Measurements from ENCODE around the gene SLFN11. TPM values are rescaled to one million over a fixed set of nuclear protein-coding genes. Genes with fewer than 3 reads are reported as not detected.
"Not testable (repeated sequence)": the region's sequence is repeated elsewhere in the genome, so short reads cannot be mapped to it uniquely, and the experiment has no call there.

Gene SLFN11
- 37.2 and 54.4 TPM in 2 replicates for total RNA-seq (2014; rRNA removed; shearing (Covaris generic))

GRCh38 chr17:35373534-35373983, at the start of gene SLFN11:
Gene SLFN11, minus strand, starts transcription at chr17:35373621. Its CDS starts 9,814 bp downstream, at chr17:35363807.
- peak; percentile 89 for DNase-seq (ENCODE audit: low spot score)

GRCh38 chr17:35421069-35421468, 47.6 kb upstream of the SLFN11 start:
- not testable (repeated sequence) for DNase-seq (ENCODE audit: low spot score)

GRCh38 chr17:35416659-35417058, 43.2 kb upstream of the SLFN11 start:
- DNase-seq (ENCODE audit: low spot score), result no peak

GRCh38 chr17:35414707-35415106, 41.3 kb upstream of the SLFN11 start:
- not testable (repeated sequence) for DNase-seq (ENCODE audit: low spot score)

GRCh38 chr17:35414247-35414646, 40.8 kb upstream of the SLFN11 start:
- no peak for DNase-seq (ENCODE audit: low spot score)

- DNase-seq (ENCODE audit: low spot score), result no peak
Observed at GRCh38 chr17:35407531-35407930, 34.1 kb upstream of the SLFN11 start.

GRCh38 chr17:35406568-35406967, 33.1 kb upstream of the SLFN11 start:
- DNase-seq (ENCODE audit: low spot score), result no peak

GRCh38 chr17:35404360-35404759, 30.9 kb upstream of the SLFN11 start:
- no peak for DNase-seq (ENCODE audit: low spot score)

- DNase-seq (ENCODE audit: low spot score), result not testable (repeated sequence)
Observed at GRCh38 chr17:35393783-35394182, 20.4 kb upstream of the SLFN11 start.

- DNase-seq (ENCODE audit: low spot score), result no peak
Observed at GRCh38 chr17:35390663-35391062, 17.2 kb upstream of the SLFN11 start.

- DNase-seq (ENCODE audit: low spot score), result no peak
Observed at GRCh38 chr17:35390156-35390555, 16.7 kb upstream of the SLFN11 start.

GRCh38 chr17:35387496-35387895, 14.1 kb upstream of the SLFN11 start:
- no peak for DNase-seq (ENCODE audit: low spot score)

GRCh38 chr17:35377706-35378105, 4.3 kb upstream of the SLFN11 start:
- DNase-seq (ENCODE audit: low spot score), result no peak

- DNase-seq (ENCODE audit: low spot score), result no peak
Observed at GRCh38 chr17:35377068-35377467, 3.6 kb upstream of the SLFN11 start.

GRCh38 chr17:35376245-35376644, 2.8 kb upstream of the SLFN11 start:
- no peak for DNase-seq (ENCODE audit: low spot score)

- no peak for DNase-seq (ENCODE audit: low spot score)
Observed at GRCh38 chr17:35374766-35375344, 1.4 kb upstream of the SLFN11 start.

GRCh38 chr17:35373984-35374765, 754 bp upstream of the SLFN11 start:
- peak; percentile 41 for DNase-seq (ENCODE audit: low spot score)

- DNase-seq (ENCODE audit: low spot score), result peak; percentile 16
Observed at GRCh38 chr17:35372846-35373533, 431 bp downstream of the SLFN11 start.

GRCh38 chr17:35371934-35372333, 1.5 kb downstream of the SLFN11 start:
- DNase-seq (ENCODE audit: low spot score), result no peak

- DNase-seq (ENCODE audit: low spot score), result no peak
Observed at GRCh38 chr17:35368081-35368830, 5.2 kb downstream of the SLFN11 start.

- DNase-seq (ENCODE audit: low spot score), result no peak
Observed at GRCh38 chr17:35361027-35361426, 12.4 kb downstream of the SLFN11 start.

GRCh38 chr17:35359398-35359797, 14.0 kb downstream of the SLFN11 start:
- no peak for DNase-seq (ENCODE audit: low spot score)

Data from A172 (cell line).